ENCODE data around the gene HHLA2.
"Not testable (repeated sequence)": the region's sequence is repeated elsewhere in the genome, so short reads cannot be mapped to it uniquely, and the experiment has no call there.

DNA sequence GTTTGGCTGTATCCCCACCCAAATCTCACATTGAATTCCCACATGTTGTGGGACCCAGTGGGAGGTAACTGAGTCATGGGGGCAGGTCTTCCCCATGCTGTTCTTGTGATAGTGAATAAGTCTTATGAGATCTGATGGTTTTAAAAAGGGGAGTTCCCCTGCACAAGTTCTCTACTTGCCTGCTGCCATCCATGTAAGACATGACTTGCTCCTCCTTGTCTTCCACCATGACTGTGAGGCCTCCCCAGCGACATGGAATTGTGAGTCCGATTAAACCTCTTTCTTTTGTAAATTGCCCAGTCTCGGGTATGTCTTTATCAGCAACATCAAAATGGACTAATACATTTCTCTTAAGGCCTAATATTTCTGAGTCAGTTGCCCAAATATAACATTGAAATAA lies 28.1 kb upstream of the HHLA2 start:
- TF ChIP-seq, protein P1, sequence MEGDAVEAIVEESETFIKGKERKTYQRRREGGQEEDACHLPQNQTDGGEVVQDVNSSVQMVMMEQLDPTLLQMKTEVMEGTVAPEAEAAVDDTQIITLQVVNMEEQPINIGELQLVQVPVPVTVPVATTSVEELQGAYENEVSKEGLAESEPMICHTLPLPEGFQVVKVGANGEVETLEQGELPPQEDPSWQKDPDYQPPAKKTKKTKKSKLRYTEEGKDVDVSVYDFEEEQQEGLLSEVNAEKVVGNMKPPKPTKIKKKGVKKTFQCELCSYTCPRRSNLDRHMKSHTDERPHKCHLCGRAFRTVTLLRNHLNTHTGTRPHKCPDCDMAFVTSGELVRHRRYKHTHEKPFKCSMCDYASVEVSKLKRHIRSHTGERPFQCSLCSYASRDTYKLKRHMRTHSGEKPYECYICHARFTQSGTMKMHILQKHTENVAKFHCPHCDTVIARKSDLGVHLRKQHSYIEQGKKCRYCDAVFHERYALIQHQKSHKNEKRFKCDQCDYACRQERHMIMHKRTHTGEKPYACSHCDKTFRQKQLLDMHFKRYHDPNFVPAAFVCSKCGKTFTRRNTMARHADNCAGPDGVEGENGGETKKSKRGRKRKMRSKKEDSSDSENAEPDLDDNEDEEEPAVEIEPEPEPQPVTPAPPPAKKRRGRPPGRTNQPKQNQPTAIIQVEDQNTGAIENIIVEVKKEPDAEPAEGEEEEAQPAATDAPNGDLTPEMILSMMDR (IDR thresholded peaks at IDR 0.05), result not testable (repeated sequence)
- TF ChIP-seq POLR2A (IDR thresholded peaks at IDR 0.05), result not testable (repeated sequence)
